ENCODE data around the gene DOLK.

The DOLK gene

DNA sequence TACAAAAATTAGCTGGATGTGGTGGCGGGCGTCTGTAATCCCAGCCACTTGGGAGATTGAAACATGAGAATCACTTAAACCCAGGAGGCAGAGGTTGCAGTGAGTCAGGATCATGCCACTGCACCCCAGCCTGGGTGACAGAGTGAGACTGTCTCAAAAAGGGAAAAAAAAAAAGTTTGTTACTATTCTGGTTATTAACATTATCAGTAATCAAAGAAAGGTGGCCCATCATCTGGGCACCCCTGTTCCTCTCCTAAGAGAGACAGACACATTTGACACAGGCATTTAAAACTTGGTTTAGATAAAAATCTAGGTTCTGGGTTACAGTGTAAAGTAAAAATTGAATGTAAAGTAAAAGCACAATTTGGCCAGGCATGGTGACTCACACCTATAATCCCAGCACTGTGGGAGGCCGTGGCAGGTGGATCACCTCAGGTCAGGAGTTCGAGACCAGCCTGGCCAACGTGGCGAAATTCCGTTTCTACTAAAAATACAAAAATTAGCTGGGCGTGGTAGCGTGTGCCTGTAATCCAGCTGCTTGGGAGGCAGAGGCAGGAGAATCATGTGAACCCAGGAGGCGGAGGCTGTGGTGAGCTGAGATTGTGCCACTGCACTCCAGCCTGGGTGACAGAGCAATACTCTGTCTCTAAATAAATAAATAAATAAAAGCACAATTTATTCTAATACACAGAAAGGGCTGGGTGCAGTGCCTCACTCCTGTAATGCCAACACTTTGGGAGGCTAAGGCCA is 43.4 kb downstream of the DOLK start:
- no peak for DNase-seq

GRCh38 chr9:128903079-128903461 is 44.3 kb downstream of the DOLK start:
- no peak for DNase-seq

- DNase-seq: peak; percentile 89
These were observed 44.9 kb downstream of the DOLK start for GRCh38 chr9:128902351-128903078.

- DNase-seq: no peak
These were observed 45.6 kb downstream of the DOLK start for GRCh38 chr9:128901822-128902221.

DNA sequence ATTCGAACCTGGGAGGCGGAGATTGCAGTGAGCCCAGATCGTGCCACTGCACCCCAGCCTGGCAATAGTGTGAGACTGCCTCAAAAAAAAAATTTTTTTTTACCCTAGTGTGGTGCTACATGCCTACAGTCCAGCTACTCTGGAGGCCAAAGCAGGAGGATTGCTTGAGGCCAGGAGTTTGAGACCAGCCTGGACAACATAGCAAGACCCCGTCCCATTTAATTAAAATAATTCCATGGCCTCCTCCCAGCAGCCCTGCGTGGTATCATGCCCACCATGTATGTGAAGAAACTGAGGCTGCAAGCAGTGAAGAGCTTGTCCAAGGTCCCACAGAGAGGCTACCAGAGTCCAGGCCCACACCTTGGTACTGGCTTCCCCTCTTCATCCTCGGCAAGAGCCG is 46.0 kb downstream of the DOLK start:
- DNase-seq: no peak

DNA sequence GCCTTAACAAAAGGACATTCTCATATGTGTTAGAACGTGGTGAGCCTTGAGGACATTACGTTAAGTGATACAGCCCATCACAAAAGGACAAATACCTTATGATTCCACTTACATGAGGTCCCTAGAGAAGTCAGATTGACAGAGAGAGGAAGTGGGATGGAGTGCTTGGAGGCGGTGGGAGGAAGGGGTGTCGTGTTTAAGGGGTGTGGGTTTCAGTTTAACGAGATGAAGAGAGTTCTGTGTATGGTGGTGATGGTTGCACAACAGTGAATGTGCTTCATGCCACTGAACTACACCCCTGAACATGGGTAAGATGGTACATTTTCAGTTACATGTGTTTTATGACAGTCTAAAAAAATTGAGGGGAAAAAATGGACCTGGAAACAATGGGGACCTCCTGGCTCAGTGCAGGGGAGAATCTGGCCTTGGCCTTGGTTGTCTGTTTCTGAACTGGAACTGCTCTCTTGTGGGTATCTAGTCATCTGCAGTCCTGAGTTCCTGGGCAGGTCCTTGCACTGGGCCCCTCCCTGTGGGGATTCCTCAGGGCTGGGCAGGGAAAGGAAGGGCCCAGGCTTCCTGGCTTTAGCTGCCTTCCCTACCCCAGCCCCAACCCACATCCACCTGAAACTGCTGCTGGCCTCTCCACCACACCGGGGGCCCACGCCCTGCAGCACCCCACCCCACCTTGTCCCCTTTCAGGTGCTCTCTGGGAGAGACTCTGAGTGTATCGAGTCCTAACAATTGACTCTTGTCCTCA is 47.7 kb downstream of the DOLK start:
- DNase-seq: no peak

- DNase-seq: no peak
These were observed 48.4 kb downstream of the DOLK start for GRCh38 chr9:128898845-128899565.

DNA sequence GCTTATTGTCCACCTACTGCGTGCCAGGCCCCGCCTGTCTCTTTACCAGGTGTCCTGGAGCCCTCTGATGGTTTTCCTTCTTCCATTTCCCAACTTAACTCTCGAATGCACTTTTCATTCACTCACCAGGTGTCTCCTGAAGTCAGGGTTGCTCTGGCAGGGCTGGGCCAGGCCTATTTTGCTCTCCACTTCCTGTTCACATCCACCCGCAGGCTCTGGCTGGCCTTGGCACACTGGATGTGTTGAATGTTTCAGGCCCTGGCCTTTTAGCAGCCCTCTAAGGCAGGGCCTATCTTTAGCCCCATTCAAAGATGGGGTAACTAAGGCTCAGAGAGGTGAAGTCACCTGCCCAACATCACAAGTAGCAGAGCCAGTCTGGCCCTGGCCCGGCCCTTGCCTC is 49.0 kb downstream of the DOLK start:
- DNase-seq: no peak

- DNase-seq: no peak
These were observed 51.8 kb downstream of the DOLK start for GRCh38 chr9:128895556-128895955.
